Measurements from ENCODE around the gene C4orf50.

The C4orf50 gene

DNA sequence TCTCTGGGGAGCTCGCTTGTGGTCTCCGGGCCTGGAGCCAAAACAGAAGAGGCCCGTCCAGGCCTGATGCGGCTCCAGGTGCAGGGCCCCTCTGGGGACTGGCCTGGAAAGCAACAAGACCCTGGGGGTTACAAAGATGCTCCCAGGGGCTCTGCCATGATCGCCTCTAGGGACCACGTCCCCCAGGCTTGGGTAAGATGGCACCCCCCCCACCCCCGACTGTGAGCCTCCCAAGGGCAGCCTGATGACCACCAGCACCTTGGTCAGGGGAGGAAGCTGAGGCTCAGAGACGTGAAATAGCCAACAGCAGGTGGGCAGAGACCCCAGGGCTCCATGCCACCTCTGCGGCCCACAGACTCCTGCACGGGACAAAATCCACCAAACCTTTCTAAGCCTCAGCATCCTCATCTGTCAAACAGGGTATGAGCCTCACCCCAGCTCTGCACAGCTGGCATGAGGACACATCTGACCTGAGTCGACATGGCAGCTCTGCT lies 25.4 kb downstream of the C4orf50 start:
- no peak for DNase-seq (ENCODE audit: low spot score)

DNA sequence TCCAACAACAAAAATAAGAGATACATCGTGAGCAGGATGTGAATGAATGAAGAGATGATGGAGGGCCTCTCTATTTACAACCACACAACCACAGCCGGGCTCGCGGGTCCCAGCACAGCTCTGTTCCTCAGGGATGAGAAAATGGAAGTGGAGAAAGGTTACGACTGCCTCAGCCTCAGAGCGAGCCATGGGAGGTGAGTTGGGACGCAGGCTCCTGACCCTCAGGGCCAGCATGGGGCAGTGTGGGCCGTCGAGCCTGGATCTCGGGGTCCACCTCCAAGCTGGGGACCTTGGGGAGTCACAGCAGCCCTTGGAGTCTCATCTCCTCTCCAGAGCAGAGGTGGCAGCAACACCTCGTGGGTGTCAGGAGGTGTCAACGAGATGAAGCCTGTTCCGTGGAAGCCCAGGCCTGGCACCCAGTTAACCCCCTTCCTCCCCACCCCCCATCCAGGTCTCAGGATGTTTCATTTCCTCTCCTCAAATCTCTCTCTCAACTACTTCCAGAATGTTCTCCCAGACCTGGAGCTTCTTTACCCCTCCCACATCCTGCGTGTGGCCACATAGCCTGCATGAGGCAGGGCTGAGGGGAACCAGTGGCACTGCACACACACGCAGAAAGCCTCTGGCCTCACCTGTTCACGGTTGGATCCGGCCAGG lies 25.9 kb downstream of the C4orf50 start:
- DNase-seq (ENCODE audit: low spot score), result no peak

DNA sequence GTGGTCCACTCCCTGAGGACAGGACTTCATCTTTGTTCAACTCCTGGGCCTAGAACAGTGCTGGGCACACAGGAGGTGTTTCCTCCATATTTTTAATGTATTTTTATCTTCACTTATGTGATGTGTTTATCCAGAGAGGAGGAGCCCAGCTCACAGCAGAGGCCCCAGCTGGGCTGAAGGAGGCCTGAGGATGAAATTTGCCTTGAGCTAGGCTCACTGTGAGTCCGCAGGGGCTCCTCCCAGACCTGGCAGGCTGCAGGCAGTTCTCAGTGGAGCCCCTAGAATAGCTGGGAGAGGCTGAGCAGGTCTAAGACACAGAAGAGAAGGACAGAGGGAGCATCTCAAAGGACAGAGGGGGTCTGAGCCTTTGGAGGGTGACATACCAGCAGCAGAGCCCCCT lies 26.8 kb downstream of the C4orf50 start:
- DNase-seq (ENCODE audit: low spot score), result no peak

DNA sequence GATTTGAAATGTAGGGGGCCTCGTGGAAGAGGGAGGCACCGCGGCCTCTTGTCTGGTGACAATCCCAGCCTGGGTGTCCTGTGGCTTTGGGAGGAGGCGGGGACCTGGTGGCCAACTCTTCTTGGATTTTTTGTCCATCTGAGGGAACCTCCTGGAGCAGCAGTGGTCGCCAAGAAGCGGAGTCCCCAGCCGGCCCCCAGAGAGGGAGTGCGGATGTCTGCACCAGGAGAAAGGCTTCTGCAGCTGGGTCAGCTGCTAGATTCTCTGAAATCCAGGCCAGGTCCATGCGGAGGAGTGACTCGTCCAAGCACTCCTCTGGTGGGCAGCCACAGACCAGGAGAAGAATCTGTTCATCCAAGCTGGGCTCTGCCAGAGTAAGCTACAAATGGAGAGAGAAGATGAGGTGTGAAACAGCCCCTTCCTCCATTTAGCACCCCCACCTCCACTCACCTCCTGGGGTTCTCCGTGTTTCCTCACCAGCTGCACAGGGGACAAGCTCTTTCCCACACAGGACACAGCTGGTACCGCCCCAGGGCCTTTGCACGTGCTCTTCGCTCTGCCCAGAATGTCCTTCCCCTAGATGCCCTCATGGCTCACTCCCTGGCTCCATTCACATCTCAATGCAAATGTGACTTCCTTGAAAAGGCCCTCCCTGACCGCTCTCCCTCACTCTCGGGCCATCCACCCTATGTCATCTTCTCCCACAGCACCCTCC lies 27.6 kb downstream of the C4orf50 start:
- DNase-seq (ENCODE audit: low spot score), result no peak

DNA sequence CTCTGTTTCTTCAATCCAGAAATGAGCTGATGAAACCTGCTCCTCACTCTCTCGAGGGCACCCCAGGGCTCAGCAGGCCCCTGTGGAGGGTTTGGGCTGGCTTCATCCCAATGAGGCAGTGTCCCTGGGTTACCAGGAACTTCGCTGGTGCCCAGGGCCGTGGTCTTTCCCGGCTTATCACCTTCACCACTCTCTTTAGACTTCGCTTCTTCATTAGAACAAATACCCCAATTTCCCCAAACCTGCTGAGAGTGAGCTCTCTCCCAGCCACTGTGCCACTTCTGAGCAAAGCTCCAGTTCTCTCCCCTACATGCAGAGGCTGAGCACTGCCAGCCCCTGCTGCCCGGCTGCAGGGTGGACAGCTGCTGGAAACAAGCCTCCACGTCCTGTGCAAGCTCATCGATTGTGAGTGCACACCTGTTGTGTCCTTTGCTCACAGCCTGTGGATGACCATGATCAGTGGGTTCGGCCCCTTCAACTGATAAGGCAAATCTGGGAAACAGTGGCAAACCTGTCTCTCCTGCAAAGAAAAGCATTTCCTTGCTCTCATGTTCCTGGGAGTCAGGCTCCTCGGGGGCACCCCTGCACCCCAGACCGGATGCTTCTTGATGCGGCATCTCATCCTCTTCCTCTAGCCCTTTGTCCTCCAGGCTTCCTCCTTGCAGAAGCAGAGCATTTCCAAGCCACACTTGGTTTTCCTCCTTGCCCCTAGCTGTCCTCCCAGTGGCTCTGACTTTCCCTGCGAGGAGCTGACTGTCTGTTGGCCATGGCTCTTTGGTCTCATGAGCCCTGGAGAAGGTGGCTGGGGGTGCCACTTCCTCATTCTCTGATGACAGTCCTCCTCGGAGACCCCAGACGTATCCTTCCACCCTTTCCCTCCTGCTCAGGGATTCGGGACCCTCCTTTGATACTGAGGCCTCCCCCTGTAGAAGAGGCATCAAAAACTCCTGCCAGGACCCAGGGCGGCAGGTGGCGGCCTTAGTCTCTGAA lies 28.7 kb downstream of the C4orf50 start:
- no peak for DNase-seq (ENCODE audit: low spot score)

DNA sequence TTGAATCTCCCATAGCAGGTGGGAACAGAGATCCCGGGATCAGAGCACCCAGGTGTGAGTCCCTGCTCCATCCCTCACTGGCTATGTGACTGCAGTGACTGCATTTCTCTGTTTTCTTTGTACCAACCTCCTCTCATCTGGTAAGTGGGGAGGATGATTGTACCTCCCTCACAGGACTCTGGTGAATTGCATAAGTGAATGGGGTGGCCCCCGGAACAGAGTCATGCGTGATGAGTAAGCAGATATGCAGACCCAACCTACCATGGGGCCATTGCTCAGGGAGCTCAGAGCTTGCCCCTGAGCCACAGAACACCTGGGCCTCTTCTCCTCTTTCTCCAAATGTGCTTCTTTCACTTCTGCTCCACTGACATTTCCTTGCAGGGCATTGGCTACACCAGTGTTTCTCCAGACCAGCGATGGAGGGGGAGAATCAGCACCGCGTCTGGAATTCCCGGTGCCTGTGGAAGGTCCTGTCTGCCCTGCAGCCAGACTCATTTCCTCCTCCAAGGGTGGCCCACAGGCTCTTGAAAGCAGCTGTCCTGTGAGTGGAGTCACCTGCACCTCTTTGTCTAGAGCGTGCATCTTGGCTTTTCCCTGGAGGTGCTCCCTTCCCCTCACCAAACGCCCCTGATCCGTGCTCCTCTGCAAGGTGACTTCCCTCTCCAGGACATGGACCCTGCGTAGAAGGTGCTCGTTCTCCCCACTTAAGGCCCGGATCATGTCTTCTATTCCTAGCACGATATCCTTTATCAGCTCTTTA lies 30.0 kb downstream of the C4orf50 start:
- DNase-seq (ENCODE audit: low spot score), result no peak

DNA sequence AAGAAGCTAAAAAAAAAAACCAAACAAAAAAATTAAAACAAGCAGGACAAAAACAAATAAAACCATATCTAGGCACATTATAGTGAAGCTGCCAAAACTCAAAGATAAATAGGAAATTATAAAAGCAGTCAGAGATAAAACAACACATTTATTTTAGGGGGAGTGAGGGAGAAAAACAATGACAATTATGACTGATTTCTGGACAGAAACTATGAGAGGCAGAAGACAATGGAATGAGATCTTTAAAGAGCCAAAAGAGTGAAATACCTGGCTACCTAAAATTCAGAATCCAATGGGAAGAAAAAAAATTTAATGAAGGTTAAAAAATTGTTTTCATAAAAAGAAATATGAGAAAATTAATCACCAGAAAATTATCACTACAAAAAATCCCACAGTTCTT lies 33.4 kb downstream of the C4orf50 start:
- DNase-seq (ENCODE audit: low spot score), result no peak

DNA sequence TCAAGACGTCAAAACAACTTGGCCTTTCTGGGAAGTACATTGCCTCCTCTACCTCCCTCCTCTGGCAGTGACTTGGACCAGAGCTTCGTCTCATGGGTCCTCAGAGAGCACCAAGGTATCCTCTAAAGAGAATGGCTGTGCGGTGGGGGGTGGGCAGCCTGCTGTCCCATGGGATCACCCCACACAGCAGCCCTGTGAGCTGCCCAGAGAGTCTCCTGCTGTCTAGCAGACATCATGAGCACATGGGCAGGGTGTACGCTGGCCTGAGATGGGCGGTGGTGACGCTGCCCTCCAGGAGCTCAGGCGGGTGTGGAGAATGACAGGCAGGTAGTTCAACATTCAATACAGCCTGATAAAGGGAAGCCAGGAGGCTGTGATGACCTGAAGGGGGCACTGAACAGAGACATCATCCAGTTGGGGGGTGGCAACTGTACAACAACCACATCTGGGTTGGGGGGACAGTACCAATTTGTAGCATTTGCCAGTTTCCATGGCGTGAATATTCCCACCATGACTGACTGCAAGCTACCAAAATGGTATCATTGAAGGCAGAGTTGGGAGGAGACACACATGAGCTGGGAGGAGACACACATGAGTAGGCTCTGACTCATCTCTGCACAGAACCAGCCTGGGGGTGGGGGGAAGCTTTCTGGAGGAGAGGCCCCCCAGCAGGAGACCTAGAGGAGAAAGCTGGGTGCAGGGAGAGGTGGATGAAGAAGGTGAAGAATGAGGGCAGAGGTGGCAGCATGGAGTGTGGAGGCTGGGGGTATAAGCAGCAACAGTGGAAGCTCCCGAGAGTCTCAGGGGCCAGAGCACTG lies 35.9 kb downstream of the C4orf50 start:
- no peak for DNase-seq (ENCODE audit: low spot score)

DNA sequence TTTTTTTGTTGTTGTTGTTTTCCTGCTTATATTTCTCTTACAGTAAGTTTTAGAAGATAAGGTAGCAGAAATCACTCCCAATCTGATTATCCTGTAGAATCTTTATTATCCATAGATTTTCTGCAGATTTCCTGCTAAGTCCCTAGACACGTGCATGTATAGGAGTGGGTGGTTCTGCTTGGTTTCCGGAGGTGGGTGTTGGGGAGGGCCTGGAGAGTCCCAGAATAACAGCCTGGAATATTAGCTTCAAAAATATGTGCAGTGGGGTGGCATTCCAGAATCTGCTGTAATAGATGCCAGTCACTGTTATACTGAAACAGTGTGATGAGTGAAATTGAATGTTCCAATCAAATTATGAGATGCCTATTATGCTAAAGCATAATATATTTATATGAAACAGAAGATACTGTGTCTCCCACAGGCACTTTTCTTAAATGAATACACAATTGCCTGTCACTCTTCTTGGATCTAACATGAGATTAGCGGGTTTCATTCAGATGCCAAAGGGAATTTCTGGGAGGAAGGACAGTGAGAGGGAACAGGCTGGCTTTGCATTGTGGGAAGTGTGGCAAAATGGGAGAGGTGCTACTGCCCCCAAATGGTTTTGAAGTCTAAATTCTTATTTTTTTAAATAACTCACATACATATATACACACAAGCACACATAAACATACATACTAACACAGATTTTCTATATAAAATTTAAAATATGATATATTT lies 37.6 kb downstream of the C4orf50 start:
- no peak for DNase-seq (ENCODE audit: low spot score)

DNA sequence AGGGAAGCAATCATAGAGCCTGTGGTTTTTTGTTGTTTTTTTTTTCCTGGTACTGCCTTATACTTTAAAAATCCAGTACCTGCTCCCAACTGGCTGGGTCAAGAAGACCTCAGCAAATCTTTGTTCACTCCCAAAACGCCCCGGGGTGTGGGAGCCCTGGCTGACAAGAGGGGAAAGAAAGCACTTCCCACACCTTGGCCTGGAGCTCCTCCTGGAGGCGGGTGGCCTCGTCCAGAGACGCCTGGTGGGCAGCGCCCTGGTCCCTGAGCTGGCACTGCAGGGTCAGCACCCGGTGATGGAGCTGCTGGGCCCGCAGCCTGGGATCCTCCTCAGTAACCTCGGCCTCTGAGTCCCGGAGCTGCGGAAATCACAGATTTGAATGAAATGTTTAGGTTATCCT lies 38.2 kb downstream of the C4orf50 start:
- no peak for DNase-seq (ENCODE audit: low spot score)

DNA sequence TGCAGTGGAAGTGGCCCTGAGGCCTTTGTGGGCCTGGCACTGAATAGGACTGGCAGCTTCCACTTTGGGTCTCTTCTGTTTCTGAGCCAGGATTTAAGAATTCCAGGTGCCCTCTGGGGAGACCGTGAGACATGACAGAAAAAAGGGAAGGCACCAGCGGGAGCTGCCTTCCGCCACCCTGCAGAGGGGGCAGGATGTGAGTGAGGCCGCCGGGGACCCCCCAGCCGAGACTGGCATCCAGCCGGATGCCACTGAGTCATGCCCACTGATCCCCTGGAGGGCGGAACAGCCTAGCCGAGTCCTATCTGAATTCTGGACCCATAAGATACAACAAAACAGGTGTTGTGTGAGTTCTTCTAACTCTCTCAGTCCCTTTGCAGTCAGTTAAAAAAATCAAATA lies 41.3 kb downstream of the C4orf50 start:
- DNase-seq (ENCODE audit: low spot score), result no peak

DNA sequence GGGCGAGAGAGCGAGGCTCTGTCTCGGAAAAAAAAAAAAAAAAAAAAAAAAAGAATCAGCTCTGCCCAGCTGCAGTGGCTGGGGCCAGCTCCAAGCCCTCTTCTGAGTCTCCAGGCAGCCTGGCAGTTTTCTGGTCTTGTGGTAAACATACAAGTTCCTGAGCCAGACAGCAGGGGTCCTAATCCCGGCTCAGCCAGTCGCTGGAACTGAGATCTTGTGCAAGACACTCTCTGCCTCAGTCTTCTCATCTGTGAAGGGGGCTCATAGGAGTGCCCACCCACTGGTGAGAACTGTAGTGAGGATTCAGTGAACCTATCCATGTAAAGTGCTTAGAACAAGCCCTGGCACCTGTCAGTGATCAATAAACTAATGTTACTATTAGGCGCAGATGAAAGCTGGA lies 41.8 kb downstream of the C4orf50 start:
- no peak for DNase-seq (ENCODE audit: low spot score)

DNA sequence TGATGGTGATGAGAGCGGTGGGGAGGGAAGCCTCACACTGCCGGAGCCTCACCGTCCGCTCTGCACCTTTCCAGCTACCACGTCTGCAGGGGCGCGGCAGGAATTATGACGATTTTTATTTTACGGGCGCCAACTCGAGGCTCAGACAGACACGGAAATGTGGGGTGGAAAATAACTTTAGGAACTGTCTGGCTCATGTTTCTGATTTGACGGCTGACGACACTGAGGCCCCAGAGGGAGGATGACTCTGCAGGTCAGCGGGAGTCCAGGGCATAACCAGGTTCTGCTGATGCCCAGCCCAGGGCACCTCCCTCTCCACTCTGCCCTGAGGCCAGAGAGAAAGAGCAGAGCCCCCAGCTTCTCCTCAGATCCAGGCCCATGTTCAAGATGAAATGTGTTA lies 43.9 kb downstream of the C4orf50 start:
- DNase-seq (ENCODE audit: low spot score), result no peak

DNA sequence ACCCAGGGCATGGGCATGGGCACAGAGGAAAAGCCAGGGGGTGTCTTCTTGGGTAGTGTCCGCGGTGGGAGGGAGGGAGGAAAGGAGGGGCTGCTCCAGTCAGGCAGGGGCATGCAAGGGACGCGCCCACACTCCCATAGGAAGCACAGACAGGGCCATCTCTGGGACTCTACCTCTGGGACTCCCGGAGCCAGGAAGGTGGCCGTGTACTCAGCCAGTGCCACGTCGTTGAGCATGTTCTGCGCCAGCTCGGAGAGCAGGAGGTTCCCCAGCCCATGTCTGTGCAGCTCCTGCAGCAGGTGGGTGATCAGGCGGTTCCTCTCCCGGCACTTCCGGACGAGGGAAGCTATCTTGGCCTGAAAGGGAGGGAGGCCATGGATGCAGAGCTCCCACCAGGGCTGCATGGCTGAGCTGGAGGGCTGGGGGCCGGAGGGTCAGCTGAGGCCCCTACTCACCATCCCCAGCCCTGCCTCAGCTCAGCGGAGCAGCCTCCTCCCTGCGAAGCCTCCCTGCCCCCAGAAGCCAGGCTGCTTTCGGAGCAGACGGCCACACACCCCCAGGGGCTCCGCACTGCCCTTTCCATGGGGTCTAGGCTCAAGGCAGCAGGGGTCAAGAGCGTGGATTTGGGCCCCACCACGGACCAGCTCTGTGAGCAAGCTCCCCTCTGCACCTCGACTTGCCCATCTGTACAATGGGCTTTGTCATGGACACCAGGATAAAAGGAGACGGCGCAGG lies 44.6 kb downstream of the C4orf50 start:
- DNase-seq (ENCODE audit: low spot score), result no peak

DNA sequence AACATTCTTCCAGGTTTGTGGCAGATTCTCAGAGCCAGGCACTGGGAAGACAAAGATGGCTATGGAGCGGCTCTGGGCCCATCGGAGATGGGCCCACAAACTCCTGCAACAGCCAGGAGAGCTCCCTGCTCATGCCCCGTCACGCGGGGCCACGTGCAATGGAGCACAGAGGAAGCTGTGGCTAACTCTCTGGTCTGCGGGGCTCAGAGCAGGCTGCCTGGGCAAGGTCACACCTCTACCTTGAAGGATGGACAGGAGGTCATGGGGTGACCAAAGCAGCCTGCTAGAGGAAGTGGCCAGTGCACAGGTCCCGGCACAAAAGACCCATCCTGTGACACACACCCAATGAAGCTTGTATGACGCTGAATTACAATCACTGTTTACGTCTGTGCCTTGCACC lies 45.2 kb downstream of the C4orf50 start:
- DNase-seq (ENCODE audit: low spot score), result no peak

DNA sequence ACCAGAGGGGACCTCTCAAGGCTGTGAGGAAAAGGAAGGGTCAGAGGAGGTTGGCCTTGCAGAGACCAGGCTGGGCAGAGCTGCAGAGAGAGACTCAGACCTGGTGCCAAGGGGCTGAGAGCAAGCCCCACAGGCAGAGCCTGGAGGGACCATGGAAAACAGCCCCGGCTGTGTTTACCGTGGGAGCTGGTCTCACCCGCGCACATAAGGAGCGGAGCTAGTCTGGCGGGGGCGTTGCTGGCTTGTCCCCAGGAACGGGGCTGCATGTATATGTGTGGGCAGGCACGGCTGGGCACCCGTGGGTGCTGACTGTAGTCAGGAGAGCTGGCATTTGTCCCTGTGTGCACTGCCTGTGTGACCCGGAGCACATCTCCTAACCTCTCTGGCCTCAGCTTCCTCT lies 45.7 kb downstream of the C4orf50 start:
- no peak for DNase-seq (ENCODE audit: low spot score)

DNA sequence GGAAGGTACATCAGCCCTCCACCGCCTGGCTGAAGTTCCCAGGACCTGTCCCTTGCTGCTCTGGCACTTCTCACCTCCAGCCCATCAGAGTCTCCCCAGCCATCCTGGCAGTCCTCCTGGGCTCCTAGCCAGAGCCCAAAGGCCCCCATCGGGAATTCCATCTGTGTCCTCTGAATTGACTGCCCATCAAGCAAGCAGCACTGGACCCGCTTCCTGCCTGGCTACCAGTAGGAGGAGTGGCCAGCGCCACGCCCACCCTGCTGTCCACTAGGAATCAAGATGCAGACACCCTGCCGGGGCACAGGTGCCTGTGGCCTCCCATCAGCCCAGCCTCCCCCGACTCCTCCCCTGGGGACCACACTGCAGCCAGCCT lies 47.2 kb downstream of the C4orf50 start:
- no peak for DNase-seq (ENCODE audit: low spot score)

DNA sequence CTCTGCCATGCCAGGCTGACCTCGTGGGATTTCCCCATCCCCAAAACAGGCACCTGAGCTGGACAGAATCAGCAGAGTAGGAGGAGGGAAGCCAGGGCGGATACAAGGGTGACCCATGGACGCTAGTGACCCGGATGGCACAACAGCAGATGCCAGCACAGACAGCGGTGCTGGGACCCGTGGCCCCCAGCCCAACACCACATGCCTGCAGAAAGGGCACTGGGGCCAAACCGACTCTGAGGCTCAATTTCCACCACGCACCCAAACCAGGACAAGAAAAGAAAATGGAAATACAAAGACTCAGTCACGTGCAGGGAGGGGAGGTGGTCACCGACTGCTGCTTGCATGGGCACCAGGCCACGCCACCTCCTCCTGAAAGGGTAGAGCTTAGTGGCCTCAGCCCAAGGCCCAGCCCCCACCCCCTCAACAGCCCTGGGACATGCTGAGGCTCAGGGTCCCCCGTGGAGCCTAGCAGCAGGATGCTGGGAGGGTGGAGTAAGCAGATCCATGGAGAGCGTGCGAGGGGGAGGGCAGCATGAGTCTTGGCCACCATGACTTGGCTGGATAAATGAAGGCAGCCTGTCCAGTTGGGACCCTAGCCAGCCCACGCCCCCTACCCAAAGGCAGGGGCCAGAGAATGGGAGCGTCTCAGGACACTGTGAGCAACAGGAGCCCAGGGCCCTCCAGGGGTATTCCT lies 47.7 kb downstream of the C4orf50 start:
- DNase-seq (ENCODE audit: low spot score), result no peak

DNA sequence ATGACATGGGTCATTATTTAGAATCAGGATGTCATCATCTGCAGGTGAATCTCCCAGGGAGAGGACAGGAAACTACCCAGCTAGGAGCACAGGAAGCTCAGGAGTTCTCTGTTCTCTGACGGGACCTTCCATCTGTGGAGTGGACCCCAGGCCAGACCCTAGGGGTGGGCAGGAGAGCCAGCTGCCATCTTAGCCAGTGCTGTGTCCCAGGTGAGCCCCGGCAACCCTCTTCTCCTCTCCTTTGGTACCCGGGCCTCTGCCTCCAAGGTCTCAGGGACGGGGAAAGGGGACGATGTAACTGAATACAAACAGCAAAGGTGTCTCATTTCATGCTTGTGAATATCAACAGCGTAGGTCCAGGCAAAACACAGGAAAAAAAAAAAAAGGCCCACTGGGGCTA lies 48.5 kb downstream of the C4orf50 start:
- no peak for DNase-seq (ENCODE audit: low spot score)
